ENCODE results near the gene SLC27A5.
"Not testable (repeated sequence)": the region's sequence is repeated elsewhere in the genome, so short reads cannot be mapped to it uniquely, and the experiment has no call there.

The SLC27A5 gene

GRCh38 chr19:58466089-58466759 lies 45.6 kb downstream of the SLC27A5 start:
- DNase-seq = no peak

- no peak for DNase-seq
Observed at GRCh38 chr19:58460039-58460438, 51.8 kb downstream of the SLC27A5 start.

GRCh38 chr19:58456111-58456510 lies 55.7 kb downstream of the SLC27A5 start:
- DNase-seq = no peak

GRCh38 chr19:58455306-58455705 lies 56.5 kb downstream of the SLC27A5 start:
- DNase-seq = no peak

GRCh38 chr19:58453743-58454142 lies 58.0 kb downstream of the SLC27A5 start:
- no peak for DNase-seq

GRCh38 chr19:58451358-58452101 lies 60.3 kb downstream of the SLC27A5 start, which contains the start of gene ZNF324B:
Gene ZNF324B (plus strand): TSS chr19:58451622. CDS start chr19:58453702, 2,080 bp downstream.
- DNase-seq = peak; percentile 95

- DNase-seq = no peak
Observed at GRCh38 chr19:58450856-58451357, 60.9 kb downstream of the SLC27A5 start.

GRCh38 chr19:58449980-58450379 lies 61.8 kb downstream of the SLC27A5 start:
- DNase-seq = not testable (repeated sequence)

GRCh38 chr19:58448860-58449259 lies 62.9 kb downstream of the SLC27A5 start:
- not testable (repeated sequence) for DNase-seq
